HG03066 (cell line): ENCODE results near the gene PROKR1.
"Not testable (repeated sequence)": the region's sequence is repeated elsewhere in the genome, so short reads cannot be mapped to it uniquely, and the experiment has no call there.

Experiments
- ATAC-seq: cut with Tn5 transposase; IDR thresholded peaks from one replicate; pipeline ENCODE4 v1.9.1; 2021; ENCODE audit warnings: low read depth; ENCODE audit not compliant: unreplicated experiment

Gene PROKR1

DNA sequence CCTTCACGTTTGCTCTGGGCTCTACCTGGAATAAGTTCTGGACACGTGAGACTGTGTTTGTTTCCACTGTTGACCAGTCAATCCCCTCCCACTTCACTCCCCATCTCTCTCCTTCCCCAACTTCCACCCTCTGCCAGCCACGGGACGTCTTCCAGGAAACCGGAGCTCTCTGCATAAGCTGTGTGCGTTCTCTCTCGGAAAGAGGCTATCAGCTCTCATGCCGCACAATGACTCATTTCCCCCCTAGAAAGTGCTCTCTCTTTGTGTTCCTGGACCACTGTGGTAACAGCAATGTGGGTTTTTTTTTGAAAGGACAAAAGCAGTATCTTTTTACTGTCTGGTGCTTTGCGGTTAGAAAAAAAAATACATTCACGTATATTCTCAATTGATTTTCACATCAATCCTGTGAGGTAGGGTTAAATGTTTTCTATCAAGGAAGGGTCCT lies 10.2 kb downstream of the PROKR1 start:
- peak; percentile 85 for ATAC-seq

DNA sequence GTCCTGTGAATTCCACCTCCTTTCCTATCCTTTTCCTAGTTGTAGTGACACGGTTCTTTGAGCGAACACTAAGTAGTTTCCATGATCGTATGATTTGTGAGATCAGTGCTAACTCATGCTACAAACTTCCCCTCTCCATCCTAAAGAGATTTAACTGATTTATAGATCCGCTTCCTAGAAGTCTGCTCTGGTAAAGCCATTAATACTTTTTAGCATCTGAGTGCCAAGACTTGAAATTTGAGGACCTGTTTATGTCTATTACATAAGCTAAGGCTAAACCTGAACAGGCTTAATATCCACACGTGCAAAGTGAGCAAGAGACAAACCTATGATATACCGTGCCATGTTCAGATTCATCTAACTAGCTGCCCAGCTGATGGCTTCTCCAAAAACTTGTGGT lies 14.9 kb downstream of the PROKR1 start:
- ATAC-seq: no peak

DNA sequence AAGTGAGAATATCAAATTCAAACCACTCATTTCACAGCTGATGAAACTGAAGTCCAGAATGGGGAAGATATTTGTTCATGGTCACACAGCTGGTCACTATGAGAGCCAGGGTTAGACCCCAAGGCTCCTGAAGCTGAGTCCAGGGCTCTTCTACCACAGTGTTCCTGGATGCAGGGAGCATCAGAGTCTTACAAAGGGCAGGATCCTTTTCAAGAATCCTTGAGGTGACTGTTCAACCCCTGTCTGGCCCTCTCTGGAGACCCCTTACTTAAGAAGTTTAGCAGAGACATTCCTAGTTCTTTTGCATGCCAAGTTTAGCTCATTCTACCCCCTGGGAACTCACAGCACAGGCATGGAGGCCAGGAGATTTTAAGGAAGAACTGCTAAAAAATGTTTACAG lies 15.7 kb downstream of the PROKR1 start:
- no peak for ATAC-seq

DNA sequence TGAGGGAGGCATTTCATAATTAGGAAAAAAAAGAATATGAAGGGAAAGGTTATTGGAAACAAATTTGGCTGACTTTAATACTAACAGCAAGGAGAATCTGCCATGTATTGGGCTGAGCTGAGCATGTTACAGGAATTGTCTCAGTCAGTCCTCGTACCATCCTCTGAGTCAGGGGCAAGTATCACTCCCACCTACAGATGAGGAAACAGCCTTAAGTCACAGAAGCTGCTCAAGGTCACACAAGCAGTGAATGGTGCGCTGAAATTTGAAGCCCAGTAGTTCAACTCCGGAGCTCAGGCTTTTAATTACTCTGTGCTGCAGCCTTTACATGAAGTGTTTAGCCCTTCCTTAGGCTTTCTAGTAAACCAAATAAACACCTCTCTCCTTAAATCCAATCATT lies 17.3 kb downstream of the PROKR1 start:
- ATAC-seq: no peak

DNA sequence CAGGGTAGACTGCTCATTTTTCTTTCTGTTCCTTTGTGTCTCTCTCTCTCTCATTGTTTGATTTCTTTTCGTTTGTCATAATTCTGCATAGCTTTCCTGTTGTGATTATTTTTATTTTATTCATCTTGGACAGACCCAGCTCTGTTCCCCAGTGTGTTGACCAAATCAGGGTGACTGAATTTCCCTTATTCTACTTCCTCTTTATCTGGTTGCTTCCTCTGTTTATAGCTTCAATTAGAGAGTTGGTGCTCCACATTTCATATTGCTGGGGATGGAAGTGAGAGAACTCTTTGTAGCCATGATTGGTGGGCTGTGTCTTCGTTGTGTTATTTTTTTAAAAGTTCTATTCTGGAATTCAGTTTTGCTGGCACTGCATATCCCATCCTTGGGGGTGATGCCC lies 19.1 kb downstream of the PROKR1 start:
- ATAC-seq: no peak

DNA sequence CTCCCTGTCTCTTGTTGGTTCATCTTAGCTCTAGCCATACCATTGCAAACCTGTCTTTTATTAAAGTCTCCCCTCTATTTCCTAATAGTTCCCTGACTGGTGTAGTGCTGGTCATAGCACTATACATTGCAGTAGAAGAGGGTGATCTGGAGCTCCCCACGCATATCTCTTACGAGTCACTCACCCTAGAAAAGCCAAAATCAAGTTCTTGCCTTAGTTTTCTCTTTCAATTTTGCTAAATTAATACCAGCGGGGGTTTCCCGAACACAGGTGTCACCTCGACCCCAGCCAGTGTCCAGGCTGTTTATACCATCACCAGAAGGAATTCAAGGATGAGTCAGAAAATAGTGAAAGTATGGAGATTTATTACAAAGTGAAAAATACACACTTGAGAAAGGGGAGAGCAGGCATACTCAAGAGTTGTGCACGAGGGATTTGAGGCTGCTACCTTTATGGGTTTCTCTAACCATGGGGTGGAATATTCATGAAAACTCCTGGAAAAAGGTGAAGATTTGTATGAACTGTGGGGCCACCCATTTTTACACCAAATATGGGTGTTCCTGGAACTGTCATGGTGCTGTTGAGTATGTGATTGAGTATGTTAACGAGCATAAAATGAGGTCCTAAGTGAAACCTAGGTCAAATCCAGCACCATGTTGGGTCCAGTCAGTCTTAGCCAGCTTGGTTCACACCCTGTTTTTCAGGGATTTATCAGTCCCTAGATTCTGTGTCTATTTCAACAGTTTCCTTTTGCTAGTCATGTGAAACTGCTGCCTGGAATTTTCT lies 20.2 kb downstream of the PROKR1 start:
- peak; percentile 89 for ATAC-seq

DNA sequence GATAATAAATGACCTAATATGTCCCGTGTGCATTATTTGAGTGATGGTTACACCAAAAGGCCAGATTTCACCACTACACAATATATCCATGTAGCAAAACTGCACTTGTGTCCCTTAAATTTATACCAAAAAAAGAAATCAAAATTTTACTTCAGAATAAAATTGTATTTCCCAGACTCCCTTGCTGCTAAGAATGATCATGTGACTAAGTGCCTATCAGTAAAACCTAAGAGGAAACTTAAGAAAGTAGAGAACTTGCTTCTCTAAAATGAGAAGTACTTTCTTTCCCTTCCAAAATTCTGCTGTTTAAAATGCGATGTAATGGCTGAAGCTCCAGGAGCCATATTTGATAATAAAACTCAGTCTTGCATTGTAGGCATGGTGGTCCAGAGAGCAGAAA lies 24.0 kb downstream of the PROKR1 start:
- no peak for ATAC-seq

DNA sequence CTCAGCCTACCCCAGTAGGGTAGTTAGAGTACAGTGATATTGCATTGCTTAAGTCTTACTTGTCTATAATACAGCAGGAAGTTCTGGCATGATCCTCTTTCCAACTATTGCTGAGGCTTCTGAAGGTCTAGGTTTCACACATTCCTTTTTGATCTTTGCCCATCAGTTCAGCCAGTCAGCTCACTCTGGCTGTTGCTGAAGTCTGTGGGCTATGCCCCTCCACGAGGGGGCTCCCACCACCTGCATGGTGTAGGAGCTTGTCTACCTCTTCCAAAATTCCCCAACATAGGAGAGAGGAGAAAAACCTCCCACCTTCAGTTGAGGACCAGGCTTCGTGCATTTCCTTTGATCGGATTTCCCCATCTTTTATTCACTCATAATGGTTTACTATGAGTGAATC lies 26.3 kb downstream of the PROKR1 start:
- ATAC-seq: no peak

DNA sequence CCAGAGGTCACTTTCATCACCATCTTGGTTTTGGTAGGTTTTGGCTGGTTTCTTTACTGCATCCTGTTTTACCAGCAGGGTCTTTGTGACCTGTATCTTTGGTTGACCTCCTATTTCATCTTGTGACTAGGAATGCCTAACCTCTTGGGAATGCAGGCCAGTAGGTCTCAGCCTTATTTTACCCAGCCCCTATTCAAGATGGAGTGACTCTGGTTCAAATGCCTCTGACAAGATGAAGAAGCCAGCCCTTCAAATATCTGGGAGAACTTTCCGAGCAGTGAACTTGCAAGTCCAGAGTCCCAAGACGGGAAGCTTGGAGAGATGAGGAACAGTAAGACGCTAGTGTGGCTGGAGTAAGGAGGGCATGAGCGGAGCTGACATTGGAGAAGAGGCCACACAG lies 28.6 kb downstream of the PROKR1 start:
- no peak for ATAC-seq

DNA sequence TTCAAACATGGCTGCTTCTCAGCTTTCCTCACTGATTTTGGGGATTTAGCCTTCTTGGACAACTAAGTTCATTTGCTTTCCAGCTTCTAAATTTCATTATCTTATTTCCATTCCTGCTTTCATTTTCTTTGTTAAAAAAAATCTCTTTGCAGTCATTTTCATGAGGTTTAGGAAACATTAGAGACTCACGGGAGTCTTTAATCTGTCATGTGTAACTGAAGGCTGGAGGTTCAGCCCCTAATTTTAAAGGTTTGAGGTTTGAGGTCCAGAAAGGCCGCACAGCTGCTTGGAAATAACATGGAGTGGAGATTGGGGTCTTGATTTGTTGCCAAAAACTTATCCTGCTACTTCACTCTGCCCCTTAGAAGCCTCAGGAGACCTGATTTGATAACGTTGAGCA lies 30.3 kb downstream of the PROKR1 start:
- ATAC-seq: no peak

DNA sequence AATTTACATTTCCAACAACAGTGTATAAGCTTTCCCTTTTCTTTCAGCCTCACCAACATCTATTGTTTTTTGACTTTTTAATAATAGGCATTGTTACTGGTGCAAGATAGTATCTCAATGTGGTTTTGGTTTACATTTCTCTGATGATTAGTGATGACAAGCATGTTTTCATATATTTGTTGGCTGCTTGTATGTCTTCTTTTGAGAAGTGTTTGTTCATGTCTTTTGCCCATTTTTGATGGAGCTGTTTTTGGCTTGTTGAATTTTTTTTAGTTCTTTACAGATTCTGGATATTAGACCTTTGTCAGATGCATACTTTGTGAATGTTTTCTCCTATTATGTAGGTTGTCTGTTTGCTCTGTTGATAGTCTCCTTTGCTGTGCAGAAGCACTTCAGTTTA lies 32.1 kb downstream of the PROKR1 start:
- no peak for ATAC-seq

DNA sequence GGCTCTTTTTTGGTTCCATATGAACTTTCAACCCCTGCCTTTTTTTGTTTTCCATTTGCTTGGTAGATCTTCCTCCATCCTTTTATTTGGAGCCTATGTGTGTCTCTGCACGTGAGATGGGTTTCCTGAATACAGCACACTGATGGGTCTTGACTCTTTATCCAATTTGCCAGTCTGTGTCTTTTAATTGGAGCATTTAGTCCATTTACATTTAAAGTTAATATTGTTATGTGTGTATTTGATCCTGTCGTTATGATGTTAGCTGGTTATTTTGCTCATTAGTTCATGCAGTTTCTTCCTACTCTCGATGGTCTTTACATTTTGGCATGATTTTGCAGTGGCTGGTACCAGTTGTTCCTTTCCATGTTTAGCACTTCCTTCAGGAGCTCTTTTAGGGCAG lies 34.5 kb downstream of the PROKR1 start:
- not testable (repeated sequence) for ATAC-seq

DNA sequence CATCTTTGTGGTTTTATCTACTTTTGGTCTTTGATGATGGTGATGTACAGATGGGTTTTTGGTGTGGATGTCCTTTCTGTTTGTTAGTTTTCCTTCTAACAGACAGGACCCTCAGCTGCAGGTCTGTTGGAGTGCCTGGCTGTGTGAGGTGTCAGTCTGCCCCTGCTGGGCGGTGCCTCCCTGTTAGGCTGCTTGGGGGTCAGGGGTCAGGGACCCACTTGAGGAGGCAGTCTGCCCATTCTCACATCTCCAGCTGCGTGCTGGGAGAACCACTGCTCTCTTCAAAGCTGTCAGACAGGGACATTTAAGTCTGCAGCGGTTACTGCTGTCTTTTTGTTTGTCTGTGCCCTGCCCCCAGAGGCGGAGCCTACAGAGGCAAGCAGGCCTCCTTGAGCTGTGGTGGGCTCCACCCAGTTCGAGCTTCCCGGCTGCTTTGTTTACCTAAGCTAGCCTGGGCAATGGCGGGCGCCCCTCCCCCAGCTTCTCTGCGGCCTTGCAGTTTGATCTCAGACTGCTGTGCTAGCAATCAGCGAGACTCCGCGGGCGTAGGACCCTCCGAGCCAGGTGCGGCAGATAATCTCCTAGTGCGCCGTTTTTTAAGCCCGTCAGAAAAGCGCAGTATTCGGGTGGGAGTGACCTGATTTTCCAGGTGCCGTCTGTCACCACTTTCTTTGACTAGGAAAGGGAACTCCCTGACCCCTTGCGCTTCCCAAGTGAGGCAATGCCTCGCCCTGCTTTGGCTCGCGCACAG lies 36.0 kb downstream of the PROKR1 start:
- not testable (repeated sequence) for ATAC-seq

DNA sequence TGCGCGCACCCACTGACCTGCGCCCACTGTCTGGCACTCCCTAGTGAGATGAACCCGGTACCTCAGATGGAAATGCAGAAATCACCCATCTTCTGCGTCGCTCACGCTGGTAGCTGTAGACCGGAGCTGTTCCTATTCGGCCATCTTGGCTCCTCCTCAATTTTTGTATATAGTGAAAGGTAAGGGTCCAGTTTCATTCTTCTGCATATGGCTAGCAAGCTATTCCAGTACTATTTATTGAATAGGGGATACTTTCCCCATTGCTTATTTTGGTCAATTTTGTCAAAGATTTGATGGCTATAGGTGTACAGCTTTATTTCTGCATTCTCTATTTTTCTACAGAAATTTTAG lies 36.5 kb downstream of the PROKR1 start:
- not testable (repeated sequence) for ATAC-seq

DNA sequence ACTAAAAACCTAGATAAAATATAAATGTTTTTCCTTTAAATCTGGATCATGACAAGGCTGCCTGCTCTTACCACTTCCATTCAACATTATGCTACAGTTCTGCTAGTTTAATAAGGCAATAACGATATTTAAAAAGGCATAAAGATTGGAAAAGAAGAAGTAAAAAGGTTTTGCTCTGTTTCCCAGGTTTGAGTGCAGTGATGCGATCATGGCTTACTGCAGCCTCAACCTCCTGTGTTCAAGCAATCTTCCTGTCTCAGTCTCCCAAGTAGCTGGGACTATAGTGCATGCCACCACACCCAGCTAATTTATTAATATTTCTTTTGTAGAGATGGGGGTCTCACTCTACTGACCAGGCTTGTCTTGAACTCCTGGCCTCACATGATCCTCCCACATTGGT lies 40.8 kb downstream of the PROKR1 start:
- no peak for ATAC-seq

DNA sequence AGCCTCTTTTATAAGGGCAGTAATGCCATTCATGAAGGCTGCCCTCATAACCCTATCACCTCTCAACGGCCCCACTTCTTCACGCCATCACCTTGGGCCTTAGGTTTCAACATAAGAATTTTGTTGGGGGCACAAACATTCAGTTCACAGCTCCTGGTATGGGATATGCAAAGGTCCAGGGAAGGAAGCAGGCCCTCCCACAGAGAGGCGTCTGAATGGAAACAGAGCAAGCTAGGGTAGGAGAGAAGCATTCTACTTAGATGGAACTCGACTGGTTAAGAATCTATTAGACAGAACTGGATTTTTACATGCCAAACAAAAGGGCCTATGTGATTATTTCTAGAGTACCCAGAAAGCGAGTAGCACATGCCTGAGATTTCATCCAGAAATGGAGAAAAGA lies 42.8 kb downstream of the PROKR1 start:
- no peak for ATAC-seq

DNA sequence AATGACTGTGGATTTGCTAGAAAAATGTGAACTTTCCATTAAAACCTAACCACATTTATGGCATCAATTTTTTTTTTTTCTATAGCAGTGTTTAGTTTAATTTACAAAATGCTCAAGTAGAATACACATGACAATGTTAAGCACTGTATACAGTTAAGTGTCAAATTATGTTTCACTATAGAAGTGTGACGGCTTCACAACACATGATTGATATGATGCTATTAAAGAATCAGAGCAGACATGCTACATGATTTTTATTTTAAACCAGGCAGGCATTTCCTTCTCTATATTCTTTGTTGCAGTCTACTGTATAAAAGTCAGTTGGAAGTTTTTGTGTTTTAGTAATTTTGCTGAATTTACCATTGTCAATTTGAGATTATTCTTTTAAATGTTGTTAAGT lies 43.6 kb downstream of the PROKR1 start:
- no peak for ATAC-seq

DNA sequence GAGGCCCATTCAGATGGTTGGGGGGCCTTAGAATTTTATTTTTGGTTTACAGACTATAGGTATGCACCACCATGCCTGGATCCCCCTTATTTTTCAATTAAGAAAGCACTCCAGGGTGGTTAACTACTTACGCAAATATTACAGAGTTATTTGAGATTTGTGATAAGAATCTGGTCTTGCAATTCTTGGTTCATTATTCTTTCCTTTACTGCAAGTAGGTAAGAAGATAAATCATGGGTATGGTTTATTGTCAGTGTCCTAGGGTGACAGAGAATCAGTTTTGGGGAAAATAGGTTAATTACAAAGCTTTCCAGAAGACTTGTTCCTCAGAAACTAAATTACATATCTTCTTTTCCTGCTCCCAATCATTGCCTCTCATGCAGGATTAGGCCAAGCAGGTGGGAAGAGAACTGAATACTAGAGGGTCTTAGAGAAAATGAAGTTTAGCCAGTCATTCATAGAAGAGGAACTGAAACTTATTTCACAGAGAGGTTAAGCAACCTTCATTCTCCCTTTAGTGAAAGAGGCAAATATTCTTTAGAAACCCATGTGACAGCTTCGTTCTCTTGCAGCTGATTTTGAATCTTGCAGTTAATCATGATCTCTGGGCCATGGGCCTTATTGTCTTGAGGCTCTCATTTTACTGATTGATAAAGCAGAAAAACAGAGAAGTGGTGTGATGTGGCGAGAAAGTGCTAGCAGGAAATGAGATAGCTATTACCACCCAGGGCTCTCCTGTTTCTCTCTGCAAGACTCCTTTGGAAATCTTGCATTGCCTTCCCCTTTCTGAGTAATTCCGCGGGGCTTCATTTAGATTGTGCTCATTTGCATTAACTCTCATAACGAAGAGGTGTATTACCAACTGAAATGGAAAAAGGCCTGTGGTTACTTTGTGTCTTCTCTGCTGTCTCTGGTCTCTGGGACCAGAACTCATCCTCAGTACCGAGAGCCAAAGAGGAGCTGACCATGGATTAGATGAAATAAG lies 46.5 kb downstream of the PROKR1 start:
- ATAC-seq: peak; percentile 91

DNA sequence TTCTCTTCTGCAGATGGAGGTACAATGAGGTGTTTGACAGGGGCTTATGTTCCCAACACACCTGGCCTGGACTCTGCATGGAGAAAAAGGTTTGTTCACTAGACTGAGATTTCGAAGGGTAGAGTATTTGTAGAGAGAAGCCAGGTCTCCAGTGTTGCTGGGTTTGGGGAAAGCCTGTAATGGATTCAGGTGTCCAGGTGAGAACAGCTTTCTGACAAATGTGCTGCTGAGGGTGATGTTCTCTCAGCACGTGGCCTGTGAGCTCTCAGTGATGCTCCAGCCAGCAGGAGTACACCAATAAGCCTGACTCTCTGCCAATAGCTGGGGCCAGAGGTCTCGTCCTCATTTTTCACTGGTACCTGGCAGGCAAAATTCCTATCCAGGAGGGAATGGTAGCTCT lies 47.5 kb downstream of the PROKR1 start:
- no peak for ATAC-seq

DNA sequence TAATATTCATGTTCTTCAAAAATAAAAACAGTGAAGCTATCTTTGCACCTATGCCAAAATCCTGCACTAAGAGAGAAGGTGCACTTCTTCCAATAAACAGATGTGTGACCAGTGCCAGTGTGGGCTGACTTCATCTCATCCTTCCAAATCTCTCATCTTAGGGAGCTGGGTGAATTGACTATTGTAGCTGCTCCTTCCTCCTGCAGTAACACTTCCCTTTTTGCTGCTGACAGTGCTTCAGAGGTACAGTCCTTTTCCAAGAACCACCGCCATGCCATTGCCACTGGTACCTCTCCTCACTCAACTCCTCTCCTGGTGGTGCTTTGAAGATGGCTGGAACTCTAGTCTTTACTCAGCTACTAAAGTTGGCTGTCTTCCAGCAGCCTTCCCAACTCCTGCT lies 49.1 kb downstream of the PROKR1 start:
- no peak for ATAC-seq

DNA sequence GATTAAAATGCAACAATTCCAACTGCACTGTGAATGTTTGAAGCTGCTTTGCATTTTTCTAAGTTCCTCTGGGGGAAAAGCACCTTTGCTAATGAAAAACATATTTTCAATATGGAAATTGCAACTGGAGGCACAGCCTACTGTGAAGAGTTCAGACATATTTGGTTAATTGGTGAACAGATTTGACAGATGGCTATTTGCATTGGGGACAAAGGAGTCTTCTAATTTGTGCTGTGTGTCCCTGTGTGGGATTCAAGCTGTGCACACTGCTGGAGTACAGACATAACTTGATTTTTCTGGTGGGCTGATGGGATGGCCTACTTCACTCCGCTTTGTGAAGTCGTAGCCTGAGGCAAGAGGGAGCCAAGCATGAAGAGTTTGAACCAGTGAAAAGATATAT lies 50.6 kb downstream of the PROKR1 start:
- no peak for ATAC-seq
